B cell (primary cell): ENCODE data around the gene ZCCHC2.

ENCODE experiments used
- CTCF ChIP-seq: fragments of 200-600 bp; IDR thresholded peaks from one replicate; pipeline ENCODE4 v1.8.0; 2022; ENCODE audit warnings: antibody characterized with exemption, mild to moderate bottlenecking
- EZH2 ChIP-seq: IDR thresholded peaks from 2 replicates; pipeline ENCODE4 v1.6.1; 2012; ENCODE audit warnings: borderline replicate concordance, low read depth, mild to moderate bottlenecking, moderate library complexity, low read length; ENCODE audit not compliant: insufficient read depth, poor library complexity, severe bottlenecking

- TF ChIP-seq CTCF (no peak), EZH2 (no peak)
These were observed 41.2 kb downstream of the ZCCHC2 start for GRCh38 chr18:62564044-62564443.
